ENCODE measurements around the gene PWP1. TPM values are rescaled to one million over a fixed set of nuclear protein-coding genes. Genes with fewer than 3 reads are reported as not detected.

PWP1 gene
- total RNA-seq, 4 donors from 2014 or later: 76.1 to 187 (median 113) TPM

DNA sequence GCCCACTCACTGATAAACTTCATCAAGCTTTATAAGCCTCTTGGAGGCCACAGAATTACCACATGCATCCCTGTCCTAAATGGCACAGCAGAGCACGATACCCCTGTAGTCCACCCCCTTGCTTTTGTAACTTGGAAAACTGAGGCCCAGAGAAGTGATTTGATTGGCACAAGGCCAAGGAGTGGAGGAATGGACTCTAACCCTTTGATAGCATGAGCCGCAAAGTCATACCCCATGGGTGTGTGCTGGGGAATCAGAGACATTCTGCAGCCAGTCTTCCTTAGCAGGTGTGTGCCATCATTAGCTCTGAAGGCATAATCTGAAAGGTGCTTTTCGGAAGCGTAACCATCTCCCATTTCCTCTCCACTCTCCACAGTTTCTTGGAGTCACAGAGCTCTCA is 28.5 kb upstream of the PWP1 start:
- no peak for DNase-seq (ENCODE audit: low spot score)
- no peak for ATAC-seq (ENCODE audit: low FRiP score)
- TF ChIP-seq, protein P1, sequence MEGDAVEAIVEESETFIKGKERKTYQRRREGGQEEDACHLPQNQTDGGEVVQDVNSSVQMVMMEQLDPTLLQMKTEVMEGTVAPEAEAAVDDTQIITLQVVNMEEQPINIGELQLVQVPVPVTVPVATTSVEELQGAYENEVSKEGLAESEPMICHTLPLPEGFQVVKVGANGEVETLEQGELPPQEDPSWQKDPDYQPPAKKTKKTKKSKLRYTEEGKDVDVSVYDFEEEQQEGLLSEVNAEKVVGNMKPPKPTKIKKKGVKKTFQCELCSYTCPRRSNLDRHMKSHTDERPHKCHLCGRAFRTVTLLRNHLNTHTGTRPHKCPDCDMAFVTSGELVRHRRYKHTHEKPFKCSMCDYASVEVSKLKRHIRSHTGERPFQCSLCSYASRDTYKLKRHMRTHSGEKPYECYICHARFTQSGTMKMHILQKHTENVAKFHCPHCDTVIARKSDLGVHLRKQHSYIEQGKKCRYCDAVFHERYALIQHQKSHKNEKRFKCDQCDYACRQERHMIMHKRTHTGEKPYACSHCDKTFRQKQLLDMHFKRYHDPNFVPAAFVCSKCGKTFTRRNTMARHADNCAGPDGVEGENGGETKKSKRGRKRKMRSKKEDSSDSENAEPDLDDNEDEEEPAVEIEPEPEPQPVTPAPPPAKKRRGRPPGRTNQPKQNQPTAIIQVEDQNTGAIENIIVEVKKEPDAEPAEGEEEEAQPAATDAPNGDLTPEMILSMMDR (IDR thresholded peaks at IDR 0.05): no peak

DNA sequence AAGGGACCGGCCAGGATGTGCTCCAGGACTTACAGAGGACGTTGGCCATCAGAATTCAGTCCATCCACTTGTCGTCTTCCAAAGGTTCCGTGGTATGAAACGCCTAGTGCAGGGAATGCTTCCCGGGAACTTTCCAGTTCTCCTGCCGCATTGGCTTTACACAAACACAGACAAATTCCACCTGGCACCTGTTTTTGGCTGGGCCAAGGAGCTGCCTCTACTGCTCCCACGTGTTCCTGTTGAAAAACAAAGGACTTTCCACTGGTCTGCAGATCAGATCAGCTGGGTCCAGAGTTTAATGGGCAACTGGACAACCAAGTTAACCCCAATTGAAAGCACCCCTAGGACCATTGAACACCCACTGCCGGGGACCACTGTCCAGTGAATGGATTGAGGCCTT is 28.0 kb upstream of the PWP1 start:
- DNase-seq (ENCODE audit: low spot score): no peak
- TF ChIP-seq, protein P1 (IDR thresholded peaks at IDR 0.05): no peak
- ATAC-seq (ENCODE audit: low FRiP score): no peak

DNA sequence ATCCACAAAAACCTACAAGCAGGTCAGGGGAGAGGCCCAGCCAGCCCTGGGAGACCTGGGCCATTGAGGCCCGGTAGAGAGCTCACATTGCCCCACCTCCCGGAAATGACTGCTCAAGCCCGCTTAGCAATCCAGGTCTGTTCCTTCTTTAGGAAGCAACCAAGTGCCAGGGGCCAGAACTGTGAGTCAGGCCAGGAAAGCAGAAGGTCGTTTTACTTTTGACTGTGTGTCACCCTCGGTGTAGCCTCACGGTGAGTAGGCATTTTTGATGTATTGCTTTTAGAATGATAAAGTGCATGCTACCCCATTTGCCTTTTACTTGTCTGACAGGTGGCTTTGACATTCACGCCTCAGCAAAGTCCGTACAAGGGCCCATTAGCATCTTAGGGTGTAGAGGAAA is 25.4 kb upstream of the PWP1 start:
- TF ChIP-seq, protein P1 (IDR thresholded peaks at IDR 0.05): no peak

DNA sequence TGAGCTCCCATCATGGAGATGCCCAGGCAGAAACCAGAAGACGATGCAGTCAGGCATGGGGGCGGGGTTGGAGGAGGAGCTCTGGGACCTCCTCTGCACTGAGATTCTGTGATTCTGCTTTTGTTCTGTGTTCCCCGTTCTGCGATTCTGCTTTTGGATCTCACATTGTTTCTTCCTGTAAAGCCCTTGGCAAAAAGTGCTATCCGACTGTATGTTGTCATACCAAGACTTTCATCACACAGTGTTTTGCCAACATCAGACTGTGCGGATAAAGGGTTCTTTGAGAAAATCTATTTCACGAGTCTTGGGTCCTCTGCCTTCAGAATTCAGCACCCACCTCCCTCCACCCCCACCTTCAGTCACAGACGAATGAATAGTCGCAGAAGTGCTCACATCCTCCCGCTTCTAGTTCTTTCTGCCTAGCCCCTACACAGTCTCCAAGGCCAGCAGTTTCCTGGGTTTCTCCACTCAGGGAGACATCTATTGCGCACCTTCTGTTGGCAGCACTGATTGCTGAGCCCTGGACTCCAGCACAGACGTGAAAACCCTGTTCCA is 24.7 kb upstream of the PWP1 start:
- TF ChIP-seq, protein P1 (IDR thresholded peaks at IDR 0.05): no peak
- no peak for ATAC-seq (ENCODE audit: low FRiP score)
- DNase-seq (ENCODE audit: low spot score): no peak

More for the DNA sequence above, 25.4 kb upstream of the PWP1 start:
- no peak for DNase-seq (ENCODE audit: low spot score)
- ATAC-seq (ENCODE audit: low FRiP score): no peak

DNA sequence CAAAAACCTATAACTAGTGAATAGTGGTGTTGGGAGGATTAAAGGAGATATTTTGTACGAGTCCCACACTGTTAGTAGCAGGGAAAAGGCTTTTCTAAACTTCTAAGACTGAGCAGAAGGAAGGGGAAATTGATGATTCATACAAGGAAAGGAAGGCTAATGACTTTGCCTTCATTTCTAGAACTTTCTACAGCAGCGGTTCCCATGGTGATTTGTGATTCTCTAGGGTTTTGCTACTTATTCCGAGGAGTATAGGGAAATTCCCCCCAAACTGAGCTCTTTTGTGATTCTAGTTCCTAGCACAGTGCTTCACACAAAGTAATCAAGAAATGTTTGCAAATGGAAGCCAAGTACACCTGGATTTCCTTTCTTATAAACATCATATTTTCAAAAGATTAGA is 23.8 kb upstream of the PWP1 start:
- ATAC-seq (ENCODE audit: low FRiP score) (no peak), DNase-seq (ENCODE audit: low spot score) (no peak)
- TF ChIP-seq, protein P1 (IDR thresholded peaks at IDR 0.05): no peak

DNA sequence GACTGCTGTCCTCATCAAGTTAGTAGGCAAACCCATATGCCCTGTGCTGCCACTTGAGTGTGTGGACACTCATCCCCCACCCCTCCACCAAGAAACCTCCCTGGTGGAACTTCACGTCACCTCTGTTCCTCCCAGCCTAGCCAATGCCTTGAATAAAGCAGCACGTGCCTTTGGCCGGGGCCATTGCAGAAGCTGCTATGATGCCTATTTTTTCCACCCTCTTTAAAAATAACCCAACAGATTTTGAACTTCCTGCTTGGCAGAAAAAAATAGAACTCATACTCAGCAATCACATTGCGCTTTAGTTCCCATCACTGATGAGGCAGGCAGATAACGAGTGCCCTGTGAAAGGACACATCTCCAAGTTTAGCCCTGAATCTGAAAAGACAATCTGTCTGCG is 23.1 kb upstream of the PWP1 start:
- ATAC-seq (ENCODE audit: low FRiP score) (no peak), DNase-seq (ENCODE audit: low spot score) (no peak)
- TF ChIP-seq, protein P1 (IDR thresholded peaks at IDR 0.05): no peak

DNA sequence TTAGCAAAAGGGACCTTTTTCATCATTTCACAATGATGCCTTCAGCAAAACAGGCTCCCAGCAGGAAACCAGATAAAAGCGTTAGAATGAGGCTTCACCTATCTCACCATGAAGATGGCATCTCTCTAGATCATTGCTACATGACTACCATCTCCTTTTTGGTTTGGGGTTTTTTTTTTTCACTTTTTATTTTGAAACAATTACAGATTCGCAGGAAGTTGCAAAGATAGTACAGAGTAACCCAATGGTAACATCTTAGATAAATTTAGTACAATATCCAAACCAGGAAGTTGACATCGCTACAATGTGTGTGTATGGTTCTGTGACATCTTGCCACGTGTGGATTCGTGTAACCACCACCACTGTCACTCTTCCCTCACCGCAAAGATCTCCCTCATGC is 22.3 kb upstream of the PWP1 start:
- no peak for DNase-seq (ENCODE audit: low spot score)

More for the DNA sequence above, 22.3 kb upstream of the PWP1 start:
- ATAC-seq (ENCODE audit: low FRiP score): no peak
- TF ChIP-seq, protein P1 (IDR thresholded peaks at IDR 0.05): no peak
